ENCODE results near the gene ARMC12.

ARMC12 gene

DNA sequence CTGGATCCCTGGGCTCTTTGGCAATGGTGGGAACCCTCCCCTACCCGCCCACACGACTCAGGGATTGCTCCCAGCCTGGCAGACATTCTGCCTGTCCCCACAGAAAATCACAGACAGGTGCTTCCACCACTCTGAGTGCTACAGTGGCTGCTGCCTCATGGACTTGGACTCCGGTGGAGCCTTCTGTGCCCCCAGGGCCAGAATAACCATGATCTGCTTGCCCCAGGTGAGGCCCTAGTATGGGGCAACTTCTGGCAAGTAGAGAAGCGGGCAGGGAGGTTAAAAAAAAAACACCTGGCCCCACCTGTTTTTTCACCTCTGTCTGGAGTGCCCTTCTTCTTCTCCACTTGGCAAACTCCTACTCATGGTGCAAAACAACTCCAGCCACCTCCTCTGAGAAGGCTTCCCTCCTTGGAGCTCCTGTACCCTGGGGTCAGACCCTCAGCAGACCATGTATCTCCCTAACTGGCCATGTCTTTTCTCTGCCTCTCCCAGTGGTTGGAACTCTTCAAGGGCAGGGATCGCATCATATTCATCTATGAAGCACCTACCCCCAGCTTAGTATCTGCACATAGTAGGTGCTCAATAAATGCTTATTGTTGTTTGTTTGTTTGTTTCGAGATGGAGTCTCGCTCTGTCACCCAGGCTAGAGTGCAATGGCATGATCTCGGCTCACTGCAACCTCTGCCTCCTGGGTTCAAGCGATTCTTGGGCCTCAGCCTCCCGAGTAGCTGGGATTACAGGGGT lies 40.7 kb downstream of the ARMC12 start:
- DNase-seq, result no peak

DNA sequence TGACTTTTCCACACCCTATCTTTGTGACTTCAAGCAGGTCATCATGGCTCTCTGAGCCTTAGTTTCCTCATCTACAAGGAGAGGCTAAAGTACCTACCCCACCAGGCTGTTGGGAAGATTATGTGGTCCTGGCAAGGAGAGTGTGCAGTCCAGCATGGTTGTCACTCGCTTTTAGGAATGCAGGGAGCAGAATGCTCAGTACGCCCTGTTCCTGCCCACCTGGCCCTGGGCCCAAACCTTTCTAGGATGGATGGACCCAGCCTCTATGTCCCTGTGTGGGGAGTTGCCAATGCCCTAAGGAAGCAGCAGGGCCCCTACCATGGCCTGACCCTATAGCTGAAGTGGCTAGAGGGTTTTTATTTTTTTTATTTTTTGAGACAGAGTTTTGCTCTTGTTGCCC lies 41.6 kb downstream of the ARMC12 start:
- no peak for DNase-seq

DNA sequence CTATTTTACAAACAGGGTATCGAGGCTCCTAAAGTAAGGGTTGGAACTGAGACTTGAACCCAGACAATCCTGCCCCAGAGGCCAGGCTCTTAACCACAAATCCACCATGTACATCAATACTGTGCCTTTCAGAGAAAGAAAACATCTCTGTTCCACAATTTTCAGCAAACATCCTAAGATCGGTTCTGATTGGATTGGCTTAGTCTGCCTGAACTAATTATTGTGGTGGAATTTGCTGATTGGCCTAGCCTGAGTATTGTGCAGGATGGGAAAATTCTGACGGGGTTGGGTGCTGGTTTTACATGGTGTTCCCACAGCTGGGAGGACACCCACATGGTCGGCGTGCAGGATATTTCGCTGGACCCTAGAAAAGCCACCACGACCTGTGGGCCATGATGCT lies 43.9 kb downstream of the ARMC12 start, which contains the start of gene CLPSL1:
TSS of gene CLPSL1 (plus strand) at position 301 of the 400 bp plus-strand sequence. CDS start at position 393, 92 bp downstream.
- DNase-seq, result no peak

DNA sequence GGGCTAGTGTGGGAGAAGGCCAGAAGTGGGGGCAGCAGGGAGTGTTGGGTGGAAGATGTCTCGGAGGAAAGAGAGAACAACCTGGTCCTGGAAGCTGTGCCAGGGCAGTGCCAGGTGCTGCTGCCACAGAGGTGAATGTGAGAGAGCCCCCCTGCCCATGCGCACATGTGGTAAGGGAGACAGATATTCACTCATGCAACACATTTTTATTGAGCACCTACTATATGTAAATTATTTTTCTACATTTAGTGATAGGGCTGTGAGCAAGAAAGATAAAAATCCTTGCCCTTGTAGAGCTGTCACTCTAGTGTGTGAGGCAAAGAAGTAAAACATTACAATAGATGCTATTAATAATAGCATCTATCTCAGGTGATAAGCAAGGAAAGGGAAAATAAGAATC lies 44.5 kb downstream of the ARMC12 start:
- no peak for DNase-seq

DNA sequence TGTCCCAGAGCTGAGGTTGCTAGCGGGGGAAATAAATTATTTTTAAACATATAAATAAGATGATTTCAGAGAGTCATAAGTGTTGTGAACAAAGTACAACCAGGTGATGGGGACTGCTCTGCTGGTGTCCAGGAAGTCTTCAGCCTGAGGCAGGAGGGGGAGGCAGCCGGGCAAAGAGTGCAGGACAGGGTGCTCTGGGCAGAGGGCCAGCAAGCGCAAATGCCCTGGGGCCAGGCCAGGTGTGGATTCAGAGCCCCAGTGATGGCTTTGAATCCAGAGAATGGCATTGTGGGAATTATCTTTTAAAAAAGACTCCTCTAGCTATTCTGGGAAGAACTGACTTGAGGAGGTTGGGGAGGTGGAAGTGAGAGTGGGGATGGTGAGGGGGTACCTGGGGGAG lies 45.6 kb downstream of the ARMC12 start:
- no peak for DNase-seq

DNA sequence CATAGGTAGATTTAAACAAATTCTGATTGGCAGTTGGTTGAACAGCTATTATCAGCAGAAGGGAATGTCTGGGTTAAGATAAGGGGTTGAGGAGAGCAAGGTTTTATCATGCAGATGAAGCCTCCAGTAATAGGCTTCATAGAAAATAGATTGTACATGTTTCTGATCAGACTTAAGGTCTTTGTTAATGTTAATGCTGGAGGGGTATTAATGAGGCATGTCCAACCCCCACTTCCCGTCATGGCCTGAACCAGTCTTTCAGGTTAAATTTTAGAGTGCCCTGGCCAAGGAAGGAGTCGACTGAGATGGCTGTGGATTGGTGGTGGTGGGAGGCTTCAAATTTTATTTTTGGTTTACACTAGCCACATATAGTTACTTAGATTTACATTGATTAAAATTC lies 47.4 kb downstream of the ARMC12 start:
- DNase-seq, result no peak

DNA sequence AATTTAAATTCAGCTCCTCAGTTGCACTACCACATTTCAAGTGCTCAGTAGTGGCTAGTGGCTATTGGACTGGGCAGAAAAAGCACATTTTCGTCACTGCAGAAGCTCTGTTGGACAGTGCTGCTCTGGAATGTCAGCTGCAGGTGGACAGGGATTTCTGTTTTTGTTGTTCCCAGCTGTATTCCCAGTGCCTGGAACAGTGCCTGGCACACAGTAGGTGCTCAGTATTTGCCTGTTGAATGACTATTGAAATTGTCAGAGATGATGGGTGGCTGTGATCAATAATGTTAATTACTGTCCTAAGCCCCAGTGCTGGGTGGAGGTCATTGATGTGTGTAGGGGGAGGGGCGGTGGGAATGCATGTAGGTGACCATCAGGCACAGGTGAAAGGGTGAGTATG lies 49.4 kb downstream of the ARMC12 start:
- no peak for DNase-seq

DNA sequence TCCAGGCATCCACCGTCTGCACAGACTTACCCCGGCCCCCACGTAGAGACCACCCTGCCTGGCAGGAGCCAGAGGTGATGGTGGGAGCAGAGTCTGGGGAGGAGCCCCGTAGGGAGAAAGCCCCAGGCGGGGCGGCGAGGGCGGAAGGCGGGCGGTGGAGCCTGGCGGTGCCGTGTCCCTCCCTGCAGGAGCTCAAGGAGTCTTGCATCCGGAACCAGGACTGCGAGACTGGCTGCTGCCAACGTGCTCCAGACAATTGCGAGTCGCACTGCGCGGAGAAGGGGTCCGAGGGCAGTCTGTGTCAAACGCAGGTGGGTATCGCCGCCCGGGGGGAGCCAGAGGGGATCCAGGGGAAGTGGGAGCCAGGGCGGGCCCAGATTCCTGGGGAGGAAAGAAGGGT lies 50.0 kb downstream of the ARMC12 start:
- DNase-seq, result no peak

DNA sequence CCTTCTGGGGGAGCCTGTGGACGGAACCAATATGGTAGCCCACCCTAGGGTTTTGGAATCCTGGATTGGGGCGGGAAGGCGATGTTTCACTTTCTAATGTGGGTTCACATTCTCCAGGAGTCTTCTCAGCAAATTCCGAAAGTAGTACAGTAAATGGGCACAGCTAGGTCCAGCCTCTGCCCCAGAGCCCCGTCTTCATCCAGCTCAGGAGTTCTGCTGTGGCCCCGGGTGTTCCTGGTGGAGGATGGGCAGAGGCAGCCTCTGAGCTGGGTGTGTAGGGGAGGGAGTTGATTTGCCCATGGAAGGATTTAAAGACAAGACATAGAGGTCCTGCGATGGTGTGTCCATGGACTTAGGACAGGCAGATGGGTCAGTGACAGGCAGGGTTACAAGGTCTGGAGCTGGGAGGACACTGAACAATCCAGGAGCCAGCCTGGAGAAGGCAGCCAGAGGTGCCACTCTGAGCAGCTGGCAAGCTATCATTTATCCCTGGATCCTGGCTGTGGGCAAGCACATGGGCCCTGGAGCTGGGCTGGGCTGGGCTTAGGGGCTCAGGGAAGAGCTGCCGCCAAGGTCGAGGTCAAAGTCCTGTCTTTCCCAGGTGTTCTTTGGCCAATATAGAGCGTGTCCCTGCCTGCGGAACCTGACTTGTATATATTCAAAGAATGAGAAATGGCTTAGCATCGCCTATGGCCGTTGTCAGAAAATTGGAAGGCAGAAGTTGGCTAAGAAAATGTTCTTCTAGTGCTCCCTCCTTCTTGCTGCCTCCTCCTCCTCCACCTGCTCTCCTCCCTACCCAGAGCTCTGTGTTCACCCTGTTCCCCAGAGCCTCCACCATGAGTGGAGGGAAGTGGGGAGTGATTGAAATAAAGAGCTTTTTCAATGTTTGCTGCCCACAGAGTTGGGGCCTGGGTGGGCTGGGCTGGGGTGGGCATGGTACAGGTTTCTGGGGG lies 50.7 kb downstream of the ARMC12 start:
- DNase-seq, result no peak

DNA sequence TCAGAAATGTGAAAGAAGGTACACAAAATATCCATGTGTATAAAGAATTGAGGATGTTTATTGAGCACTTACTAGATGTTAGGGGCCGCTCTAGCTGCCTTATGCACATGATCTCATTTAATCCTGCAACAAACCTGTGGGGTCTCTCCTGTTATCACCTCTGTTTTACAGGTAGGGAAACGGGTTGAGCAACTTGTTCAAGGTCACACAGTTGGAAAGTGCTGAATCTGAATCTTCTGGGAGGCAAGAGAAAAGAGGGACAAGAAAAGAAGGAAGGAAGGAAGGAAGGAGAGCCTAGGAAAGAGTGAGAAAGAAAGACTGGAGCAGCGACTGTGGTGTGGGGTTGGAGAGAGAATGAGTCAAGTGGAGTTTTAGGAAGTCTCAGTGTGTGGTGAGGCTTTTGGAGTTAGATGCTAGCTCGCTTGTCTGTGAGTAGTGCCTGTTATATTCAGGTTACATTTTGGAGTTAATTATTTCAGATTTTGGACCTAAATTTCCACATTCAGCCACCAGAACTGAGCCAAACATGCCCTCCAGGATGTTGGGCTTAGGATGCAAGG lies 51.7 kb downstream of the ARMC12 start:
- DNase-seq, result no peak

DNA sequence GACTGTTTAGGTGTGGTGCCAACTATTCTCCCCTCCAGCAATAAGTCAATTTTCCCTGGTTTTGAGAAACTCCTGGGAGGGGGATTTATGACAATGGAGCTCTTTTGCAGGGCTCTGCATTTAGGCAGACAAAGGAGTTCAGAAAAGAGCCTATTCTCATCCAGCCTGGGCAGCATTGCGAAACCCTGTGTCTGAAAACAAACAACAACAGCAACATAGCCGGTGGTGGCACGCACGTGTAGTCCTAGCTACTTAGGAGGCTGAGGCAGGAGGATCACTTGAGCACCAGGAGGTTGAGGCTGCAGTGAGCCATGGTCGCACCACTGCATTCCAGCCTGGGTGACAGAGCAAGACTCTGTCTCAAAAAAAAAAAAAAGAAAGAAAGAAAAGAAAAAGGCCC lies 53.9 kb downstream of the ARMC12 start:
- no peak for DNase-seq

DNA sequence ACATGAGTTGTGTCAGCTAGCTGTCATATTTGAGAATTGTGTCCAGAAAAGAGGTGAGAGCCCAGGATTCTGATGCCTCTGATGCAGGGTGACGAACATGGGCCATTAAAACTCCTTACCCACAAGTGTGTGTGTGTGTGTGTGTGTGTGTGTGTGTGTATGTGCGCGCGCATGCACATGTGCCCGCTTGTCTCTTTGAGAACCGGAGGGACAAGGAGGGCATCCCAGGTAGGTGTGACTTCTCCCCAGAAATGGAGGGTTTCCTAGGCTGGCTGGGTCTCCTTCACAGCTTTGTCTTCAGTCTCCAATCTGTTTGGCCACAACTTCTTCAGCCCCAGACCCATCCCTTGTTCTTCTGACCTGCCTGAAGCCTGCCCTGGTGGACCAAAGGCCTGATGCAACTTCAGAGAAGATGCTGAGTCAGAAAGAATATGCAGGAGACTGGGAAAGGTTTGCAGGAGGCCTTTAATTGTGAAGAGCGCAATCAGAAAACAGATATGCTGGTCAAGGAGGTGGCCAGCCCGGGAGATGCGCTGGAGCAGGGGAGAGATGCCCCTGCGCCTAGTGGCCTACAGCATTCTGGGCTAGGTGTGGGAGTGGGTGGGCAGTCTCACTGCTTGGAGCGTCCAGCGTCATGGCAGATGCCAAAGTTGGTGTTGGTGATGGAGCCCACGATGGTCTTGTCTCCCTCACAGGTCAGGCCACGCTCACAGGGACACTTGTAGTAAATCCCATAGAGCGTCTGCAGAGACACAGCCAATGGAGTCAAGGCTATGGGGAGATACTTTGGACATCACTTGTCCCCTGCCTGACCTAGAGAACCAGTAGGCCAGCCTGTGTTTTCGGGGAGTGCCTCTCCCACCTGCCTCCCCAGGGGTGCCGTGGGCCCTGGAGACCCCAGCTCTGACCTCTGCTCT lies 58.0 kb downstream of the ARMC12 start:
- DNase-seq, result no peak

DNA sequence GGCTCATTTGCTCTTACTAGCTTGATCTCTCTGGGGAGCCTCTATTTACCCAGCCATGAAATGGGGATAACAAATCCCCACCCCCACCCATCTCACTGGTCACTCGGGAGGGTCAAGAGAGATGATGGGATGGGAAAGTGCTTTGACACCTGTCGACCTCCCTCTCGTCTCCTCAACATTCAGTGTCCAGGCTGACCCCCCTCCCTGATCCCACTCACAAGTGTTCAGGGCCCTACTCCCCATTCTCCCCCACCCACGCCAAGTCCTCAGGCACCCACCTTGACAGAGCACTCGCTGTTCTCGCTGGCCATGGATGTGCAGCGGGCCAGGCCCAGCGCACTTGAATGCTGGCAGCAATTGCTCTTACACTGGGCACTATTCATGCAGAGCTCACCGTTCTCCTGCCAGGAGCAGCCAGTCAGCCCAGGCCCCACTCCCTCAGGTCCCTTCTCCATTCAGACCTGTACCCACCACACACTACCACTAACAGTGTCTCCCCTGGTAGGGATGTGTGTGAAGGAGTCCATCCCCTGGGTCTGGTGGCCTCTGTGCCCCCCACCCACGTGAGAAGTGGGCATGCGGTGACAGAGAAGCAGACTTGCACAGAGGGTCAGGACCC lies 58.7 kb downstream of the ARMC12 start:
- no peak for DNase-seq

DNA sequence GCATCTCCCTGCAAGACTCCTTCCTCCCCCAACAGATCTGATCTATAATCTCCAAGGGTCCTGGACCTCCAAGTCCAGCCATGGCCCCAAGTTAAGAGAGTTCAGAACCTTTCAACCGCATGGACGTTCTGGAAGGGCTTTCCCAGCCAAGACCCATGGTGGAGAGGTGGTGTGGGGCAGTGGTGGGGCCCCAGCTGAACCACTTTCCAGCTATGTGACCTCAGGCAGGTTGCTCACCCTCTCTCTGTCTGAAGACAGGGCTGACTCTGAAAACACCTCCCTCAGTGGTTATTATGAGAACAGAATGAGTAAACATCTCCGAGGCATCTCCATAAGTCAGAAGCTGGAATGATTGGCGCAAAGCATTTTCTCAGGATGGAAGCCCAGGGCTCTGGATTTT lies 59.4 kb downstream of the ARMC12 start:
- no peak for DNase-seq

DNA sequence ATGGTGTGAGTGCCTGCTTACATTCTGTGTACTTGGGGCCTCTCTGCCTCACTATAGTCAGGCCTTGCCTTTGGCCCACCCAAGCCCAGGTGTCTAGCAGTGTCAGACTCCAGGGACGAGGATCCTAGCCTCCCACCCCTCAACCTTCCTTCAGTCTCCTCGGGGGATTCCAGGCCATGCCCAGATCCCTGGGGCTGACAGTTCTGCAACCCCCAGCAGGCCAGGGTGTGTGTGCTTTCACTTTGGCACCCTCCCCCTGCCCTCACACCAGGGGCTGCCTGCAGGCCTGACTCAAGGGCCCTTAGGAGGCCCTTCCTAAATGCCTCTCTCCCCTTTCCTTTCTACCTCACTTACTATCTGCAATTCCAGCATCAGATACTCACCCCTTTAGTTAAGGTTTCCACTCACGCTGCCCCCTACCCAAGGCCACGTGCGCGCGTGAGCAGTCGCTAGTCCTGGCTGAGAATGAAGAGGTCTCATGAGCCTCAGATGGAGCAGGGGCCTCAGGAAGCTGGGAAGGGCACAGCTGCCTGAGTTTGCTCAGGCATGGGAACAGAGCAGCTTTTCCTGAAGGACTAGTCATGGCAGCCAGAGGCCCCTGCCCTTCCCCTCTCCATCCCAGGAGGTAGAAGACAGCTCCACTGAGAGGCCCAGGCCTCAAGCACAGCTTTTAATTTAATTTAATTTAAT lies 61.1 kb downstream of the ARMC12 start:
- DNase-seq, result no peak
